Measurements from ENCODE around the gene EFNB1.
"Not testable (repeated sequence)": the region's sequence is repeated elsewhere in the genome, so short reads cannot be mapped to it uniquely, and the experiment has no call there.

The EFNB1 gene
- 8.7 to 14.3 reads per million in 2 donors for total RNA-seq

DNA sequence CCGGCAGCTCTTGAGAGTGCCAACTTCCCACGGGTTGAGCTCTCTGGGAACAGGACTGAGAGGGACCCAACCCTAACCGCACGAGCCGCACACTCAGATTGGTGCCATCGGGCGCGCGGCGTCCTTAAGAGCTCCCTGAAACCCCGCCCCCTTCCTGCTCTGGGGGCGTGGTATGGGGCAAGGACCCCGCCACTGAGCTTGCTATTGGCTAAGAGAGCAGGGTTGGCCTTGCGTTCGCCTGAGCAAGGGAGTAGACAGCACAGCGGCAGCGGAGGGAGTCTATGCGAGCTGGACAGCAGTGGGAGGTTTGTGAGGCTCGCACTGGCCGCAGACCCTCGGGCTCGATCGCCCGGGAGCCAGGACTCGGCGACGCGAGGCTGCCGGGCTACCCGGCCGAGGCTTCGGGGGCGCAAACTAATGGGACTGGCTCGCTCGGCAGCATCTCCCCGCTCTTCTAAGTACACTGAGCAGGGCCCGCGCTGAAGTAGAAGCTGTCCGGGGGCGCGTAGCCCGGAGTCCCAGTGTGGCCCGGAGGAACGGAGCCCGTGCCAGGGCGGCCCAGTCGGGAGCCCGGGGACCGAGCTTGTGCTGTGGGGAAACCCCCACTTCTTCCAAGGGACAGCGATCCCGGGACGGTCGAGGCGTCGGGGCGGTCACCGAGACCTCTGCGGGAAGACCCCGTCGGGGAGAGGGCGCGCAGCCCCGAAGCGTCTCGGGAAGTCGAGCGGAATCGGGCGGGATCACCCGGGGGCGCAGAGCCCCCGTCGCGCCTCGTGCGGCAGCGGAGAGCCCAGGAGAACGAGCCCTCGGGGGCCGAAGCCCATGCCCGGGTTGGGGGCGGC is at the start of gene EFNB1:
EFNB1 (plus strand) TSS at position 282 of the 842 bp plus-strand sequence. CDS start 756 bp downstream, outside the sequence.
- peak; percentile 72 for DNase-seq

GRCh38 chrX:68781295-68781694 is 47.5 kb upstream of the EFNB1 start:
- not testable (repeated sequence) for DNase-seq

- no peak for DNase-seq
Measured at GRCh38 chrX:68784816-68785215, 44.0 kb upstream of the EFNB1 start.

DNA sequence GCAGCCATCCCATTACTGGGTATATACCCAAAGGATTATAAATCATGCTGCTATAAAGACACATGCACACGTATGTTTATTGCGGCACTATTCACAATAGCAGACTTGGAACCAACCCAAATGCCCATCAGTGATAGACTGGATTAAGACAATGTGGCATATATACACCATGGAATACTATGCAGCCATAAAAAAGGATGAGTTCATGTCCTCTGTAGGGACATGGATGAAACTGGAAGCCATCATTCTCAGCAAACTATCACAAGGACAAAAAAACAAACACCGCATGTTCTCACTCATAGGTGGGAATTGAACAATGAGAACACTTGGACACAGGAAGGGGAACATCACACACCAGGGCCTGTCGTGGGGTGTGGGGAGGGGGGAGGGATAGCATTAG is 42.2 kb upstream of the EFNB1 start:
- not testable (repeated sequence) for DNase-seq

DNA sequence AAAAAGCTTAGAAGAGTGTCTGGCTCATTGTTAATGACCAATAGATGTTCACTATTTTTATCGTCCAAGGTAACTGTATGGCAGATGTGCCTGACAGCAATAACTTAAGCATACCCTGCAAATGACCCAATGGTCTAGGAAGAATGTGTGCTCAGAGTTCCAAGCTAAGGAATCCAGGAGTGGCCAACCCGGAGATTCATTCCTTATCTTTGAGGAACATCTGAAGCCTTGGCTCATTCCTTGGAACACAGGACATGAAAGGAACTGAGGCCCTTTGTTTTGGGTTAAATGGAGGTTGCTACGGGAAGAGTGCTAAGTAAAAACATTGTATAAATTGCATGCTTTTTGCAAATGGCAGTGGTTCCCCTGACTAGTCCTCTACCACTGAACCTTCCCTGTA is 38.9 kb upstream of the EFNB1 start:
- no peak for DNase-seq

DNA sequence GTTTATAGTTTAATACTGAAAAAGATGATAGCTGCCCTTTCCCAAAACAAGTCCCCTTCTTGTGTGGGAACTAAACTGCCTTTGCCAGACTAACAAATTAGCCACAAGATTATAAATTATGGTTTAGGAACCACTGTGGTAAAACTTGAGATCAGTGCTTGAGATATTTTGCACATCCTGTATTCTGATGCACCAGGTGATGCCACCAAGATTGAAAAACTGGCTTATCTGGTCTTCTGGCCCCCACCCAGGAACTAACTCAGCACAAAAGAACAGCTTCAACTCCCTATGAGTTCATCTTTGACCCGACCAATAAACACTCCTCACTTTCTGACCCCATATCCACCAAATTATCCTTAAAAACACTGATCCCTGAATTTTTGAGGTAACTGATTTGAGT is 36.7 kb upstream of the EFNB1 start:
- no peak for DNase-seq

DNA sequence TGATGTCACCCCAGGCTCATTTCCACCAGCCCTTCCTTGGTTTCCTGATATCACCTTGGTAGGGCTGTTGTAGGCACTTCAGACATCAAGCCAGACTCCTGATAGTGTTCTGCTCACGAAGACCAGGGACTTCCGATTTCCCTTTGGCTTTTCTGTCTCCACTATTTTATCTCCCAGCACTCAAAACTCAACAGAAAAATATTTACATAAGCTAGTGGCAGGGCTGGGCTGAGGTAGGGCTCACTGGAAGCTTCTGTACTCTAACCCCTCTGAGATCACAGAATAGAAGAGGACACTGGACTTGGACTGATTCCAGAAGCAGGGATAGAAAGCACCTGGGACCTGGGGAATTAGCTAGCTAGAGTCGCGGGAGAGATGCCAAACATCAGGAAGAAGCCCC is 34.4 kb upstream of the EFNB1 start:
- DNase-seq: no peak

DNA sequence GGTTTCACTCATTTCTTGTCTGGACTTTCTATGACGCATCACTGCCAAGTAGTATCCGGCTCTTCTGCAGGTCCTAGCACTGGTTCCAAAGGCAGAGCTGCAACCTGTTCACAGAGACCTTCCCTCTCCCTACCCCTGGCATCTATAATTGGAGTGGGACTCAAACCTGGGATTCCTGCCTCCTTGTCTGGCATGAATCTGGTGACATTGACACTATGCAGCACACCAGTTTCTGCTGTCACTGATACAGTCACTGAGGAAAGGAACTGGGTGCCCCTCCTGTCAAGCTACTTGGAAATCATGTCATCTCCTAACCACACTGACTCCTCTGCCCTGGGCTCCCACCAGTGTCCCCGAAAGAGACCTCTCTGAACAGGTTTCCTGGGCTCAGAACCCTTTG is 33.1 kb upstream of the EFNB1 start:
- DNase-seq: no peak

- DNase-seq: not testable (repeated sequence)
Measured at GRCh38 chrX:68798400-68798799, 30.4 kb upstream of the EFNB1 start.

GRCh38 chrX:68801737-68802290 is 27.0 kb upstream of the EFNB1 start:
- no peak for DNase-seq

- DNase-seq: no peak
Measured at GRCh38 chrX:68807818-68808217, 21.0 kb upstream of the EFNB1 start.

DNA sequence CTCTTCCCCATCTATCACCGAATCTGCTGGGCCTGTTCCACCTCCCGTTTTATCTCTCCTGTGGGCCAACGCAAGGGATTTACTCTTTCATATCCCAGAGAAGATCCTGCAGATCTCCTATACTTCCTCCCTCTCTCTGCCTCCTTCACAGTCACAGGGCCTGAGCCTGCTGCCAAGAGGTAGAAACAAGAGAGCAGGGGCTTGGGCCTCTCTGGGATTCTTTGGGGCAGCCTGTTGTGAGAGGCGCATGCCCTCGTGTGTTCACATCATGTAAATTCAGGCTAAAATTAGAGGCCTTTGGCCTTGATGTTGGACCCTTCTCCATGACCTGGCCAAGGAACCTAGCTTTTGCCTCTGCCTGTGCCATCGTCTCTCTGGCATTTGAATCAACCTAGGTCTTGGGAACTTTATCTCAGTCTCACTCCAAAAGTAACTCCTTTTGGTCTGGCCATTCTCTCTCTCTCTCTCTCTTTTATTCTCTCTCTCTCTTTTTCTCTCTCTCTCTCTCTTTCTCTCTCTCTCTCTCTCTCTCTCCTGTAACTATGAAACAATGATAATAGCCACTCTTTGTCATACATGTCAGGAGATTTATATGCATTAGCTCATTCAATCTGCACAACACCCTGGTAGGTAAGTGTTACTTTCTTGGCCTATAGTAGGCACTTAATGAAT is 20.0 kb upstream of the EFNB1 start:
- DNase-seq: no peak

DNA sequence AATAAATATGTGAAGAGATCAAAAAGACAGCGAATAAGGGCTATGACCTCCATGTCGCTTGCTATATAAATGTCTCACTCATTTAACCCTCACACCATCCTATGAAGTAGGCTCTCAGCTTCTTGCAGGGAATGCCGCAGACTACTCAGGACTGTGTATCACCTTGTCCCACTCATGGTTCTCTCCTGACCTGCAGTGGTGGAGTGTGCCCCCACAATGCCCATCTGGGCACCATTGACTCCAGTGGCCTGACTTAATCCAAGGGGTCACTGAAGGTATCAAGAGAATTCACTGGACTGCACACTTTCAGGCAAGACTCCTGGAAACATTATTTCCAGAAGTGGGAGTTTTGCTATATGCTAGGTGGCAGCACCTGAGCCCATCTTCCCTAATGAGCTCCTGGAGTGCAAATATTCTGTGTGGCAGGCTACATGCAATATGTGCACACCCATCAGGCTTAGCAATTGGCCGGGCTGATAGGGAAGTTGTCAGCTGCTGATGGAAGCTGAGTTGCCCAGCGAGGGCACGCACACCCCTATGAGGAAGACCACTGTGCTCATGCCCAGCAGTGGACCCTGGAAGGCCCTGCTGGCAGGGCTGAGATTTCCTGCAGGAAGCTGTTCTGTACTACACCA is 8.2 kb upstream of the EFNB1 start:
- DNase-seq: no peak

DNA sequence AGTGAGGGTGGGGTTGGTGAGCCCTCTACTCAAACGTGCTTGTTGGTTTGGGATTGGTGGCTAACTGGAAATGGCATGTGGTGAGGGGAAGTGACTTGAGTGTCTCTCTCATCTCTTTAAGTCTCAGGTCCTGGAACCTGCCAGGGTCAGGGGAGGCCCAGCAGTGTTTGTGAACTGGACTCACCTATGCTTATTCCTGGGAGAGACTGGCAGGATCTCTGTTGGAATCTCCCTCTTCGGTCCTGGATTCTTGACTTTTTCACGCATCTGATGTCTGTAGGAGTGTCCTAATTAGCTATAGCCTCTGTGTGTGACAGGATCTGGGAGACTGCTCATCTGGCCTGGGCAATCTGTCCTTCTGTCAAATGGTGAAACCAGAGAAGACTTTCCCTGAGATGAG is 7.2 kb upstream of the EFNB1 start:
- no peak for DNase-seq

DNA sequence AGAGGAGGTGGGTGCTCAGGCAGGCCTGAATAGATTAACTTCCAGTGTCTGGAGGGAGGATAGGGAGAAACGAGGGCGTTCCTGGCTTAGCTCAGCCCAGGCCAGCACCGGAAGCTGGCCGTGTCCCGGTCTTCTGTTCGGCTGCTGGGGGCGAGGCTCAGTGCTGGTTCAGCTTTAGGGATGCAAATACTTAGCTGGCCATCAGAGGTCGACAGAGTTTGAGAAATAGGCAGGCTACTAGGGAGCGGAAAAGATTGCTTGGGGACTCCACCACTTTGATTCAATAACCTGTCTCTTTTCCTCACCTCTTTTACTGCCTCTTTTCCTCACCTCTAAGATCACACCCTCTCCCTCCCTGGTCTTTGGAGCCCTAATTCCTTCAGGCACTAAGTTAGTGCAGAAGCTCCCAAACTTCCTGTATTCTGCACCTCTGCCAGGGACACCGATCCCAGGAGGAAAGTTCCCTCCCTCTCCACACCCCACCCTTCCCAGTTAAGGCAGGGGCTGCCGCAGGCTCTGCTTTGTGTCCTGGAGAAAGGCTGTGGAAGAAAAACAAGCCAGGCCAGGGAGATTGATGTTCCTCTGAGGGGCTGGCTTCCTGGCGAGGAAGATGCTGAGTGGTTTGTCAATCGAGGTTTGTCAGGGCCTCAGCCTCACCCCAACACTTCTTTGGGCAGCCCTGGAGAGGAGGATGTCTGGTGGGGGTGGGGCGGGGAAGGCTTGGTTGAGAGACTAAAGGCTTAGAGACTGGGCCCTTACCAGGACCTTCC is 6.0 kb upstream of the EFNB1 start:
- no peak for DNase-seq

DNA sequence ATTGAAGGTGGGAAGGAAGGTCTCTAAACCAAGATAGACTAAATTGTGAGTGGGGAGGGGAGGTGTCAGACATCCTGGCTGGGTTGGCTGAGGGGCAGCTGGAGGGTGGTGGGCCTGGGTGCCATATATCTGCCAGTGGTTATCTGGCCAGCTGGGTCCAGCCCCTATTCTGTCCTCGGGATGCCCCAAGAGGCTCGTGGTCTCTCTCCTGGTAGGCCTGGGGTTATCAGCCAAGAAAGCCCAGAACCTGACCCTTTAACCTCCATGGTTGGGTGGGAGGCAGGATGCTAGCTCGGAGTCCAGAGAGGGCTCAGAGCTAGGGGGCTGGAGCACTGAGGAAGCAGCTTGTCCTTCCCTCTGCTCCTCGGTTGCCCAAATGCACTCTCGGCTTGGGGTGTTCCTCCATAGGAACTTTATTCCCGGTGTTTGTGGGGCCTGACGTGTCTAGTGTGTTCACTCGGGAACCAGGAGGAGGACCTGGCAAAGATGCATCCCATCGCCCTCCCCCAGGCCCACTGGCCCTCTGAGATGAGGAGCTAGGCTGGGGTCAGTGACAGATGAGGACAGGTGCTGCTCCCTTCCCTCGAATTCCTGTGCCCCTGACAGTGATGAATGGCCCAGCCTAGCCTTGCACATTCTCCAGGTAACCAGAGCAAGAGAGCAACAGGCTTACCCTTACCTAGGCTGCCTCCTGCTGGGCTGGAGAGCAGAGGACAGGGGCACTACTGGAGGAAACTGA is 5.2 kb upstream of the EFNB1 start:
- no peak for DNase-seq

GRCh38 chrX:68824152-68824433 is 4.7 kb upstream of the EFNB1 start:
- DNase-seq: no peak

GRCh38 chrX:68824565-68825125 is 4.2 kb upstream of the EFNB1 start:
- DNase-seq: no peak

- DNase-seq: no peak
Measured at GRCh38 chrX:68826113-68826980, 2.5 kb upstream of the EFNB1 start.

- DNase-seq: no peak
Measured at GRCh38 chrX:68827256-68827655, 1.6 kb upstream of the EFNB1 start.
